HG03342 (cell line): ENCODE results near the gene KTN1.

Experiments used
- ATAC-seq: cut with Tn5 transposase; IDR thresholded peaks from one replicate; pipeline ENCODE4 v1.9.1; 2021; ENCODE audit warnings: mild to moderate bottlenecking, moderate library complexity; ENCODE audit not compliant: unreplicated experiment

KTN1 gene

GRCh38 chr14:55662752-55663151 is 82.7 kb downstream of the KTN1 start:
- ATAC-seq, result no peak

GRCh38 chr14:55665067-55665675 is 85.2 kb downstream of the KTN1 start:
- no peak for ATAC-seq

GRCh38 chr14:55667801-55668200 is 87.8 kb downstream of the KTN1 start:
- ATAC-seq, result no peak

- no peak for ATAC-seq
Observed at GRCh38 chr14:55671641-55672040, 91.6 kb downstream of the KTN1 start.

GRCh38 chr14:55673048-55673447 is 93.0 kb downstream of the KTN1 start:
- ATAC-seq, result no peak

DNA sequence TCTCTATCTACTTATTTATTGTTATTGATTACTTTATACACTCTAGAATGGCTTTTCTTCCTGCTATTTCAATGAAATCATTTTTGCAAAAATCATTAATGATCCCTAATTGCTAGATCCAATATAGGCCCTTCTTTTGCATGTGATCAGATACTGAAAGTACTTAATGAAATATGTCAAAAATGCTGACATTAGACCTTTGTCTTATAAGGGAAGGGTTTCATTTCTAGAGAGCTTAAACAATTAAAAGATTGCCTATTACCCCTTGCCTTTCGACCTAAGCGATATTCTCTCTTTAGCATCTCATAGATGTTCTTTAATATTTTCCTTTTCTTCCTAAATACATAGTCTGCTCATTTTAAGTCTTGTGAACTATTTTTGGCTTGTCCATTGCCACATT is 101.1 kb downstream of the KTN1 start:
- no peak for ATAC-seq

DNA sequence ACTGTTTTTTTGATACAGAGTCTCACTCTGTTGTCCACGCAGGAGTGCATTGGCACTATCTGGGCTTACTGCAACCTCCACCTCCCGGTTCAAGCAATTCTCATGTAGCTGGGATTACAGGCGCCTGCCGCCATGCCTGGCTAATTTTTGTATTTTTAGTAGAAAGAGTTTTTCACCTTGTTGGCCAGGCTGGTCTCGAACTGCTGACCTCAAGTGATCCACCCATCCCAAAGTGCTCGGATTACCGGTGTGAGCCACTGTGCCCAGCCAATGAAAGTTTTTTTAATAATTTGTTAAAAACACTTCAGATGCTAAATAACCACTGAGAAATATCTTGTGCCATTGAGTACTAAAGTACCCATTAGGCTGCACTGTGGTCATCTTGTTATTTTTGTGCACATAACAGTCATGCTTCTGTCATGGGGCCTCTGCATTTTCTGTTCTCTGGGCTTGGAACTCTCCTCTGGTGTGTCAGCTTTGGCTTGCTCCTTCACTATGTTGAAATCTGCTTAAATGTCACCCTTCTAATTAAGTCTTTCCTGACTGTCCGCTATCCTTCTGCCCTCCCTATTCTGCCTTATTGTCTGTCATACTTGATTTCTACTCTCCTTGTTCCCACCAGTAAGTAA is 105.1 kb downstream of the KTN1 start:
- no peak for ATAC-seq

DNA sequence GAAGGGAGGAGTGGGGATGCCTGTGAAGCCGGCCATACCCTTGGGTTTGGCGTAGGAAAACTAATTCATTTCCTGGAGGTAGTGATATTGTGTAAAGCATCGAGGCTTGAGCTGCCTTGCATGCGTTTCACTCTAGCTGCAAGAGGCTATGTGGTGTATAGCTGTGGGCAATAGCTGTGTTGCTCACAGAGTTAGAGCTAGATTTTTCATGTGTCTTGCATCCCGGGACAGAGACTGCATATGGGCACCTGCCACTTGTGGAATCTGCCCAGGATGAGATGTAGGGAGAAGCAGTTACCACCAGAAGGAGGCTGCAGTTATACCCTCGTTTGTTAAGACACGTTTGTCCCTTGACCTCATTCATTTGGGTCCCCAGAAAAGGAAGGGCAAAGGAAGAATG is 106.7 kb downstream of the KTN1 start:
- ATAC-seq, result no peak

DNA sequence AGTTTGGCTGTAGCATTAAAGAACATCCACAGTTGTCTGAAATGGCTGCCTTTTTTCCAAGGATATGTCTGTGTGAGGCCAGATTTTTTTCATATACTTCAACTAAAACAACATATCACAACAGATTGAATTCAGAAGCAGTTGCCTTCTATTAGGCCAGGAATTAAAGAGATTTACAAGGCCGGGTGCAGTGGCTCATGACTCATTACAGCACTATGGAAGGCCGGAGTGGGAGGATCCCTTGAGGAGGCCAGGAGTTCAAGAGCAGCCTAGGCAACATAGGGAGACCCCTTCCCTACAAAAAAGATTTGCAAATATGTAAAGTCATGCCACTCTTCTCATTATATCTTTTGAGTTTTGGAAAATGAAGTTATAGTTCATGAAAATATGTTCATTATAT is 108.6 kb downstream of the KTN1 start:
- ATAC-seq, result no peak

DNA sequence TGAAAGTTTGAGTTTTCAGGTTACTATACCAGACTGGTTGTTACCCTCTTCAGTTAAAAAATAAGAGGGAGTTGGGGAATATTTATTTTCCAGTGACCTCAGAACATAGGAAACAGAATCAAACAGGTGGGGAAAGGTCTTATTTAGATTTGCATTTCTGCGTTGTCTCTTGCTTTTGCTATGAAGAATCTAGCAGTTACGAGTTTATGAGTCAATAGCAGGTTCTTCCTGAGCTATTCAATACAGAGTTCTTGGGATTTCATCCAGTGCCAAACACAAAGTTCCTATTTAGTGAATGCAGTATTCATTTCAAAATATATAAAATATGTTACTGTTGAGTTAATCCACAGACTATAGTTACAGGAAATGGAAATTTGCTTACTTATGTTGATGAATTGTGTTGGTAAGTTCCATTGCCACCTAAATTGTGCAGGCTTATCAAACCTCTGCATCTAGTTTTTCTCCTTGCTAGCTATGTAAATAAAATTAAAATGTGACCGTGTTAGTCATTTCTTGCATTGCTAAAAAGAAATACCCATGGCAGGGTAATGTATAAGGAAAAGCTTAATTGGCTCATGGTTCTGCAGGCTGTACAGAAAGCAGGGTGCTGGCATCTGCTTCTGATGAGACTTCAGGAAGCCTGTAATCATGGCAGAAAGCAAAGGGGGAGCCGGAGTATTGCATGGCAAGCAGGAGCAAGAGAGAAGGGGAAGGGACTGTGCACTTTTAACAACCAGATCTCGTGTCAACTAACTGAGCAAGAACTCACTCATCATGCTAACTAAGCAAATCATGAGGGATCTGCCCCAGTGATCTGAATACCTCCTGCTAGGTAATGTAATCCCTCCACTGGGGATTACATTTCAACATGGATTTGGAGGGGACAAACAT is 110.2 kb downstream of the KTN1 start:
- ATAC-seq, result no peak

- ATAC-seq, result no peak
Observed at GRCh38 chr14:55691659-55692058, 111.7 kb downstream of the KTN1 start.

- no peak for ATAC-seq
Observed at GRCh38 chr14:55693904-55694303, 113.9 kb downstream of the KTN1 start.

DNA sequence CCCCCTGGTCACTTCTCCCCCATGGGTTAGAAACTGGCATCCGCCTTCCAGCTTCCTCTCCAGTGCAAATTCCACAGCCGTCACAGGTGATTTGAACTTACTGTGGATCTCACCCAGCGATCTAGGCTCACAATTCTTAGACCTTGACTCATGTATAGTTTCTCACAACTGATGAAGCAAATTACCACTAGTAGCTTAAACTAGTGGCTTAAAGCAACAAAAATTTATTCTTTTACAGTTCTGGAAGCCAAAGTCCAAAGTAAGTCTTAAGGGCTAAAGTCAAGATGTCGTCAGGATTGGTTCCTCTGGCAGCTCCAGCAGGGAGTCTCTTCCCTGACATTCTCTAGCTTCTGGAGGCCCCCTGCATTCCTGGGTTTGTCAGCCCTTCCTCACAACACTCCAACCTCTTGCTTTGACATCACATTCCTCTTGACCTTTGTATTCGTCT is 117.4 kb downstream of the KTN1 start:
- ATAC-seq, result no peak

- ATAC-seq, result no peak
Observed at GRCh38 chr14:55698051-55698450, 118.0 kb downstream of the KTN1 start.

DNA sequence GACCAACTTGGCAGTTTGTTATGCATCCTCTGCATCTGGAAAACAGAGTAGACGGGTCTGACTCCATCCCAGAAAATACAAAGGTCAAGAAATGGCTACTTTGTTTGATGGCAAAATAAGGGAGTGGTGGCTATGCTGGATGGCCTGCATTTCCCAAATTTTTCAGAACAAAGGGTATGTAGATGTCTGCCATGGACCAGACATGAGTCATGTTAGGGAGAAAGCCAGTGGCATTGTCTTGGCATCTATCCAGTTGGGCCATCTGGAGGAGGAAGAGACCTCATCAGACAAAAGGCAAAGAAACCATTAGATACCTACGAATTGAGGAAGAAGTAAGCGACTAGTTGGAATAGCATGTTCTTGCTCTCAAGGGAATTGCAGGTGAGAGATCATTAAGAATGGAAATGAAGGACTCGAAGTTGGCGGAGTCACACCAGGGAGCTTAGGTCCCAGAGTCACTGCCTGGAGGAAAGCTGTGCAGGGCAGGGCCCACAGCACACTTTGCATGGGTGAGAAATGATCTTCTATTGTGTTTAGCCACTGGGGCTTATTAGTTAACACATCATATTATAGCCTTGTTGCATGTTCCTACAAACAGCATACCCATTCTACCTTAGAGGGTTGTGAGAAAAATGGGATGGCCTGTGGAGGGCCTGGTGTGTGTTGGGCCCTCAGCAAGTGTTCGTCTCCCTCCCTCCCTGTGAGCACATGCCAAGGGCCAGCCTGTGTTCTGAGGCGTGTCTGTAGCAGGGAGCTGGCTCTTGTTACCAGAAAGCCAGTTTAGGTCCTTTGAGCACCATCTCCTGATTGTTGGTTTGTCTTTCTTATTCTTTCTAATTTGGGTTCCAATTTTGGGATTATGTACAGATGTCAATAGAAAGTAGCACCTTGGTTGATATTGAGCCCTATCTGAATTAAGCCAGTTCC is 119.4 kb downstream of the KTN1 start:
- ATAC-seq, result no peak

- ATAC-seq, result peak; percentile 98
Observed at GRCh38 chr14:55701638-55702037, 121.6 kb downstream of the KTN1 start.

- no peak for ATAC-seq
Observed at GRCh38 chr14:55702511-55702910, 122.5 kb downstream of the KTN1 start.

DNA sequence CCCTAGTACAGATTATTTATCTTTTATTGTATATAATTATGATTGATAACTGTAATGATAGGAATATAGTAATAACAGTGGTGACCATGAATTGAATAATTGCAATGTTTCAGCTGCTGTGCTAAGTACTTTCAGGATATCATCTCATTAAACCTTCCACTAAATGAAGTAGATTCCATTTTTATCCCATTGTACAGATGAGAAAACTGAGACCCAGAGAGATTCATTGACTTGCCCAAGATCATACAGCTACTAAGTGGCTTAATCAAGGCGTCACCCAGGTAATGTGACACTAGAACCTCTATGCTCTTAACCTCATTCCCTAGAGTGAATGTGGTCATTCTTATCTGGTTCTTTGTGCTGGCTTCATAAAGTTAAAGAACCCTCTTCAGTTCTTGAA is 124.6 kb downstream of the KTN1 start:
- ATAC-seq, result no peak

DNA sequence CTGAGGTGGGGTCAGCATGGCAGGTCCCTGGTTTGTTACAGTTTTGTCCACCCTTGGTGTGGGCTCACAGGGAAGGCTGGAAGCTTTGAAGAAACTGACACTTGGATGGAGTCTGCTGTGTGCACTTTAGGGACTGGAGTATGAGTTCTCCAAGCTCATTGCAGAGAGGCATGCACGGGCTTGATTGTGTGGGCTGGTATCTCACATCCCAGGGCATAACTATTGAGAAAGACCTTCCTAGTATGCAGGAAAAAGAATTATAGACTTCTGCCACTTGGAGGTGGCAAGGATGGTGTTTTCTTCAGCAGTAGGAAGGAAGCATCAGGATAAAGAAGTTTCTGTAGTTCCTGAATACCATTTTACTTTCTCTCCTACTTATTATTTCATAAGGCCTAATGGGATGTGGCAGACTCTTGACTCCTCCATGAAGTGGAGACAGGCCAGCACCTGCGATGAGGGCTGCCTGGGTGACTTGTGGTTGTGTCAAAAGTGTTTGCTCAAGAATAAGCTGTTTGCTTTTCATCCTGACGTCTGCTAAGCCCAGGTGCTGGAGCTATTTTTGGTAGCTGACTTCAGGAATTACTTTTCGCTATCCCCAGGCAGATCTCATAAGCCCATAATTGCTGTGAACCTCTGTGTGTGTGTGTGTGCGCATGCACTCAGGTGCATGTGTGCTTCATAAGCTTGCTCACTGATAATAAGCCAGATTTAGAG is 125.8 kb downstream of the KTN1 start:
- ATAC-seq, result no peak

- no peak for ATAC-seq
Observed at GRCh38 chr14:55706365-55706684, 126.3 kb downstream of the KTN1 start.
